HEK293 (cell line): Measurements from ENCODE around the gene ZNF681.

Experiments
- KLF16 ChIP-seq: fragments of 450-650 bp; formaldehyde crosslinking; IDR thresholded peaks from 2 replicates; pipeline ENCODE4 v1.5.1; 2017; ENCODE audit warnings: missing biosample characterization, missing genetic modification characterization
- PRDM10 ChIP-seq: fragments of 450-650 bp; formaldehyde crosslinking; IDR thresholded peaks from 2 replicates; pipeline ENCODE4 v1.5.1; 2016; ENCODE audit warnings: missing biosample characterization, missing genetic modification characterization
- ZFP3 ChIP-seq: fragments of 450-650 bp; formaldehyde crosslinking; IDR thresholded peaks from 2 replicates; pipeline ENCODE4 v1.5.1; 2016; ENCODE audit warnings: low read depth, missing biosample characterization, missing genetic modification characterization
- ZNF10 ChIP-seq: fragments of 450-650 bp; formaldehyde crosslinking; IDR thresholded peaks from 2 replicates; pipeline ENCODE4 v1.5.1; 2017; ENCODE audit warnings: missing biosample characterization, missing genetic modification characterization
- ZNF138 ChIP-seq: fragments of 450-650 bp; formaldehyde crosslinking; IDR thresholded peaks from 2 replicates; pipeline ENCODE4 v1.5.1; 2016; ENCODE audit warnings: missing biosample characterization, missing genetic modification characterization, borderline replicate concordance
- ZNF391 ChIP-seq: fragments of 450-650 bp; formaldehyde crosslinking; IDR thresholded peaks from 2 replicates; pipeline ENCODE4 v1.5.1; 2016; ENCODE audit warnings: low read depth, missing biosample characterization, missing genetic modification characterization, borderline replicate concordance
- ZNF548 ChIP-seq: fragments of 450-650 bp; formaldehyde crosslinking; IDR thresholded peaks from 2 replicates; pipeline ENCODE4 v1.5.1; 2016; ENCODE audit warnings: missing biosample characterization, missing genetic modification characterization
- ZNF670 ChIP-seq: fragments of 450-650 bp; formaldehyde crosslinking; IDR thresholded peaks from 2 replicates; pipeline ENCODE4 v1.5.1; 2016; ENCODE audit warnings: missing biosample characterization, missing genetic modification characterization, low read depth
- ZNF747 ChIP-seq: fragments of 450-650 bp; formaldehyde crosslinking; IDR thresholded peaks from 2 replicates; pipeline ENCODE4 v1.5.1; 2016; ENCODE audit warnings: missing biosample characterization, missing genetic modification characterization
- ZNF76 ChIP-seq: fragments of 450-650 bp; formaldehyde crosslinking; IDR thresholded peaks from 2 replicates; pipeline ENCODE4; 2016; ENCODE audit warnings: low read depth, missing biosample characterization, missing genetic modification characterization, borderline replicate concordance
- ZNF792 ChIP-seq: fragments of 450-650 bp; formaldehyde crosslinking; IDR thresholded peaks from 2 replicates; pipeline ENCODE4 v1.5.1; 2016; ENCODE audit warnings: missing biosample characterization, missing genetic modification characterization
- TF ChIP-seq, protein P1 (sequence below): fragments of 450-650 bp; formaldehyde crosslinking; IDR thresholded peaks from 2 replicates; pipeline ENCODE4 v1.5.1; 2016; ENCODE audit warnings: missing biosample characterization, missing genetic modification characterization
- TF ChIP-seq, protein P2 (sequence below): fragments of 450-650 bp; formaldehyde crosslinking; IDR thresholded peaks from 2 replicates; pipeline ENCODE4 v1.5.1; 2017; ENCODE audit warnings: missing biosample characterization, missing genetic modification characterization
- TF ChIP-seq, protein P3 (sequence below): fragments of 450-650 bp; formaldehyde crosslinking; IDR thresholded peaks from 2 replicates; pipeline ENCODE4 v1.5.1; 2016; ENCODE audit warnings: missing biosample characterization, missing genetic modification characterization

GRCh38 chr19:23764781-23765180 lies 6.1 kb upstream of the ZNF681 start:
- TF ChIP-seq ZFP3 (tag by site-specific recombination) (no peak), ZNF10 (tag by site-specific recombination) (no peak), ZNF792 (tag by site-specific recombination) (no peak), PRDM10 (tag by site-specific recombination) (no peak), KLF16 (no peak), ZNF391 (tag by site-specific recombination) (no peak), ZNF76 (no peak), ZNF747 (tag by site-specific recombination) (no peak), ZNF138 (tag by site-specific recombination) (no peak), ZNF548 (no peak), ZNF670 (tag by site-specific recombination) (no peak)
- TF ChIP-seq, protein P1, sequence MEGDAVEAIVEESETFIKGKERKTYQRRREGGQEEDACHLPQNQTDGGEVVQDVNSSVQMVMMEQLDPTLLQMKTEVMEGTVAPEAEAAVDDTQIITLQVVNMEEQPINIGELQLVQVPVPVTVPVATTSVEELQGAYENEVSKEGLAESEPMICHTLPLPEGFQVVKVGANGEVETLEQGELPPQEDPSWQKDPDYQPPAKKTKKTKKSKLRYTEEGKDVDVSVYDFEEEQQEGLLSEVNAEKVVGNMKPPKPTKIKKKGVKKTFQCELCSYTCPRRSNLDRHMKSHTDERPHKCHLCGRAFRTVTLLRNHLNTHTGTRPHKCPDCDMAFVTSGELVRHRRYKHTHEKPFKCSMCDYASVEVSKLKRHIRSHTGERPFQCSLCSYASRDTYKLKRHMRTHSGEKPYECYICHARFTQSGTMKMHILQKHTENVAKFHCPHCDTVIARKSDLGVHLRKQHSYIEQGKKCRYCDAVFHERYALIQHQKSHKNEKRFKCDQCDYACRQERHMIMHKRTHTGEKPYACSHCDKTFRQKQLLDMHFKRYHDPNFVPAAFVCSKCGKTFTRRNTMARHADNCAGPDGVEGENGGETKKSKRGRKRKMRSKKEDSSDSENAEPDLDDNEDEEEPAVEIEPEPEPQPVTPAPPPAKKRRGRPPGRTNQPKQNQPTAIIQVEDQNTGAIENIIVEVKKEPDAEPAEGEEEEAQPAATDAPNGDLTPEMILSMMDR (tag by site-specific recombination), result no peak
- TF ChIP-seq, protein P2, sequence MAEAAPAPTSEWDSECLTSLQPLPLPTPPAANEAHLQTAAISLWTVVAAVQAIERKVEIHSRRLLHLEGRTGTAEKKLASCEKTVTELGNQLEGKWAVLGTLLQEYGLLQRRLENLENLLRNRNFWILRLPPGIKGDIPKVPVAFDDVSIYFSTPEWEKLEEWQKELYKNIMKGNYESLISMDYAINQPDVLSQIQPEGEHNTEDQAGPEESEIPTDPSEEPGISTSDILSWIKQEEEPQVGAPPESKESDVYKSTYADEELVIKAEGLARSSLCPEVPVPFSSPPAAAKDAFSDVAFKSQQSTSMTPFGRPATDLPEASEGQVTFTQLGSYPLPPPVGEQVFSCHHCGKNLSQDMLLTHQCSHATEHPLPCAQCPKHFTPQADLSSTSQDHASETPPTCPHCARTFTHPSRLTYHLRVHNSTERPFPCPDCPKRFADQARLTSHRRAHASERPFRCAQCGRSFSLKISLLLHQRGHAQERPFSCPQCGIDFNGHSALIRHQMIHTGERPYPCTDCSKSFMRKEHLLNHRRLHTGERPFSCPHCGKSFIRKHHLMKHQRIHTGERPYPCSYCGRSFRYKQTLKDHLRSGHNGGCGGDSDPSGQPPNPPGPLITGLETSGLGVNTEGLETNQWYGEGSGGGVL (tag by site-specific recombination), result no peak
- TF ChIP-seq, protein P3, sequence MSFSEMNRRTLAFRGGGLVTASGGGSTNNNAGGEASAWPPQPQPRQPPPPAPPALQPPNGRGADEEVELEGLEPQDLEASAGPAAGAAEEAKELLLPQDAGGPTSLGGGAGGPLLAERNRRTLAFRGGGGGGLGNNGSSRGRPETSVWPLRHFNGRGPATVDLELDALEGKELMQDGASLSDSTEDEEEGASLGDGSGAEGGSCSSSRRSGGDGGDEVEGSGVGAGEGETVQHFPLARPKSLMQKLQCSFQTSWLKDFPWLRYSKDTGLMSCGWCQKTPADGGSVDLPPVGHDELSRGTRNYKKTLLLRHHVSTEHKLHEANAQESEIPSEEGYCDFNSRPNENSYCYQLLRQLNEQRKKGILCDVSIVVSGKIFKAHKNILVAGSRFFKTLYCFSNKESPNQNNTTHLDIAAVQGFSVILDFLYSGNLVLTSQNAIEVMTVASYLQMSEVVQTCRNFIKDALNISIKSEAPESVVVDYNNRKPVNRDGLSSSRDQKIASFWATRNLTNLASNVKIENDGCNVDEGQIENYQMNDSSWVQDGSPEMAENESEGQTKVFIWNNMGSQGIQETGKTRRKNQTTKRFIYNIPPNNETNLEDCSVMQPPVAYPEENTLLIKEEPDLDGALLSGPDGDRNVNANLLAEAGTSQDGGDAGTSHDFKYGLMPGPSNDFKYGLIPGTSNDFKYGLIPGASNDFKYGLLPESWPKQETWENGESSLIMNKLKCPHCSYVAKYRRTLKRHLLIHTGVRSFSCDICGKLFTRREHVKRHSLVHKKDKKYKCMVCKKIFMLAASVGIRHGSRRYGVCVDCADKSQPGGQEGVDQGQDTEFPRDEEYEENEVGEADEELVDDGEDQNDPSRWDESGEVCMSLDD (tag by site-specific recombination), result no peak
